ENCODE measurements around the gene LRFN5.
"Not testable (repeated sequence)": the region's sequence is repeated elsewhere in the genome, so short reads cannot be mapped to it uniquely, and the experiment has no call there.

Gene LRFN5

DNA sequence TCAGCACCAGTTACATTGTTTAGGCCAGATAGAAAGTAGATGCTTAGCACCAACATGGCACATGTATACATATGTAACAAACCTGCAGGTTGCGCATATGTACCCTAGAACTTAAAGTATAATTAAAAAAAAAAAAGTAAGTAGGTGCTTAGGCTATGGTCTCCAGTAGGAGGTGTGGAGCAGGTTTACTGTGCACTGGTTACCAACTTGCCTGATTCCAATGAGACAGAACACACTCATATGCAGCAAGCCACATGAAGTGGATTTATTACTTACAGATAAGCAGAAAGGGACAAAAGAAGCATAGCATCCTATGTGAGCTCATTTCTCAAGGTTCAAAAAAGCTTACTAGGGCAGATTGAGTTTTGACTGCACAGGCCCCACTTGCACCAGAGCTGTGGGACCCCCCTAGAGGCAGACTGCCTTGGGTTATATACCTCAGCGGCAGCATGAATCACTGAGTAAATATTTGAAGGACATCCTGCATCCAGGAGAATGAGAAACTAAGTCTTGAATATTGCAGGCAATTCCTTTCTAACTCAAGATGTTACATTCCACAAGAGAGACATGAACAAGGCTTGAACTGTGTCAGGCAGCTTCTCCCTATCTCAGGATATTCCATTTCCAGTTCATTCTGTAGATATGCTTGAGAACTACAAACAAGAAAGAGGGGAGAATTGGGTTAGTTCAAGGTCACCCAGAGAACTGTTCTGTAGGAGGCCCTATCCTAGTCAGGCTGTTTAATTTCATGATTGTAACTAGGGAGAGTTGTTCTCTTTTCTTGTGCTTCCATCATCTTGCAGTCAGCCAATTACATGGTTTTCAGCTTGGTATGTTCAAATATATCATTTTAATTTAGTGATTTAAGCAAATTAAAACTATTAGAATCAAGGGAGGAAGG is 30.1 kb downstream of the LRFN5 start:
- no peak for DNase-seq

DNA sequence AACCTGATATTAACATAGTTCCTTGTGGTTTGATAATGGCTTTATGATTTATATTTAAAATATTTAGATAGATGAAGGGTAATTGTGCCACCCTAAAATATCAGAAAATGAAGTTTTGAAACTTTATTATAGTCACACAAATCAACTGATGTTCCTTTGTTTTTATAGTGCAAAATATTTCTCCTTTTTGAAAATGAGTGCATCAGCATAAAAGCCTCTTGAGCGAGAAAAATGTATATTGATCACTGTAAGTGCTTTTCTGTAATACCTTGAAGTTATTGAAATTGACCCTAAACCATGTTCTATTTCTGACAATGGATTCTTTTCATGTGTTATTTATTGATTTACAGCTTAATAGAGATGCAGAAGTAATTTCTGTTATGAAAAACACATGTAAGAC is 35.0 kb downstream of the LRFN5 start:
- no peak for DNase-seq

- DNase-seq, result no peak
Observed at GRCh38 chr14:41642367-41642766, 35.7 kb downstream of the LRFN5 start.

GRCh38 chr14:41642789-41643188 is 36.1 kb downstream of the LRFN5 start:
- no peak for DNase-seq

- no peak for DNase-seq
Observed at GRCh38 chr14:41644606-41645005, 37.9 kb downstream of the LRFN5 start.

GRCh38 chr14:41650802-41651201 is 44.1 kb downstream of the LRFN5 start:
- DNase-seq, result no peak

- no peak for DNase-seq
Observed at GRCh38 chr14:41654196-41654595, 47.5 kb downstream of the LRFN5 start.

DNA sequence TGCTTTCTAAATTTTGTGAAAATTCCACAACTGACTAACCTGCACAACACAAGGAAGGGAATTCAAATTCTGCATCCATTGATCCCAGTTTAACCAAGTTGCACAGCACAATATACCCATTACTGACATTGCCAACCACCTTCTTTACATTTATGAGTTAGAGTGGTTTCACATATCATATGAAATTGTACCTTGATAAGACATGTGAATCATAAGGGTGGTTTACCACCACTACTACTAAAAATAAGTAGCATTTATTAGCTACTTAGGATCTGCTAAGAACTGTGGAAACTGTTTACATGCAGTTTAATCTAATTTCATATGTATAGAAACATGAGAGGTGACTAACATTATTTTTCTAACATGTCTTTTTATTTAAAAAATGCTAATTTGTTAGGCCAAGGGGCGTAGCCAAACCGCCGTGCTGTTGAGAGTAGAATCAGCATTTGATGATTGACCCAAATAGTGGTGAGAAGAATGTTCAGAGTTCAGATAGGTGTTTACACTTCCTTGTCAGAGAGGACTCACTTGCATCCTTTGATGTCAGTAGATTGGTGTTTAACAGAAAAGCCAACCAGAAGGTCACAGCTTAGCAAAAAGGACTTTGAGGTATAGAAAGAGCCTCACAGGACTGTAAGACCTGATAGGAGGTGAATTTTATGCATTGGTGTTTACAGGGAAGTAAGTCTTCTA is 56.2 kb downstream of the LRFN5 start:
- no peak for DNase-seq

- DNase-seq, result no peak
Observed at GRCh38 chr14:41663473-41663850, 56.8 kb downstream of the LRFN5 start.

- no peak for DNase-seq
Observed at GRCh38 chr14:41666301-41666700, 59.6 kb downstream of the LRFN5 start.

GRCh38 chr14:41668356-41668755 is 61.7 kb downstream of the LRFN5 start:
- DNase-seq, result peak; percentile 2

- DNase-seq, result not testable (repeated sequence)
Observed at GRCh38 chr14:41673601-41674000, 66.9 kb downstream of the LRFN5 start.

GRCh38 chr14:41674511-41674971 is 67.9 kb downstream of the LRFN5 start:
- DNase-seq, result not testable (repeated sequence)

- no peak for DNase-seq
Observed at GRCh38 chr14:41699486-41699885, 92.8 kb downstream of the LRFN5 start.

- DNase-seq, result no peak
Observed at GRCh38 chr14:41718477-41719166, 111.9 kb downstream of the LRFN5 start.

GRCh38 chr14:41739203-41739602 is 132.5 kb downstream of the LRFN5 start:
- no peak for DNase-seq

DNA sequence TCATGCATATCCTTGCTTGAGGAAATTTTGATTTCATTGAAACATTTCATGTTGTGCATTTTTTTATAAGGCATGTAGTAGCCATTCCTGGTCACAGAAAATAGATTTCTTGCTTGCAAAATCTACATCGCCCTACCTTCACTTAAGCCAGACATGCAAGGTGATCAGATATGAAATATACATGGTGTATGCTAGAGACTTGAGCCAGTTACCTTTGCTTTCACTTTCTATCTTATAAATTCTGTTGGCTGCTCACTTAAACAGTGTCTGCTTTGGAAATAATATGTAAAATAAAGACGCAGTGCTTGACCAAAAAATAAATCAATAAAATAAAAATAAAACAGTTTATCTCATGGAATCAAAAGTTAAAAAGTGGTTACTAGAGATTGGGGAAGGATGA is 136.5 kb downstream of the LRFN5 start:
- DNase-seq, result no peak

DNA sequence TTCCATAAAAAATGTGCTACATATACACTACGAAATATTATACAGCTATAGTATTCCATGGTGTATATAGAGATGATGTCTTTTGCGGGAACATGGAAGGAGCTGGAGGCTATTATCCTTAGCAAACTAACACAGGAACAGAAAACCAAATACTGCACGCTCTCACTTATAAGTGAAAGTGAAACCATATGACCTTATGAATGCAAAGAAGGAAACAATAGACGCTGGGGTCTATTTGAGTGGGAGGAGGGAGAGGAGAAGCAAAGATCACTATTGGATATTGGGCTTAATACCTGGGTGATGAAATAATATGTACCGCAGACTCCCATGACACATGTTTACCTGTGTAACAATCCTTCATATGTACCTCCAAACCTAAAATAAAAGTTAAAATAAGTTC is 142.8 kb downstream of the LRFN5 start:
- DNase-seq, result no peak

DNA sequence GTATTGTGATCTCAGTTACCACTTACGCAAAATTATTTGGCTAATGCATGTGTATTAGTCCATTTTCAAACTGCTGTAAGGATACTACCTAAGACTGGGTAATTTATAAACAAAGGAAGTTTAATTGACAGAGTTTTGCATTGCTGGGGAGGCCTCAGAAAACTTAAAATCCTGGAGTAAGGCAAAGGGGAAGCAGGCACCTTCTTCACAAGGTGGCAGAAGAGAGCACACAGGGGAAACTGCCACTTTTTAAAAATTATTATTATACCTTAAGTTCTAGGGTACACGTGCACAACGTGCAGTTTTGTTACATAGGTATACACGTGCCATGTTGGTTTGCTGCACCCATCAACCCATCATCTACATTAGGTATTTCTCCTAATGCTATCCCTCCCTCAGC is 143.9 kb downstream of the LRFN5 start:
- DNase-seq, result not testable (repeated sequence)

DNA sequence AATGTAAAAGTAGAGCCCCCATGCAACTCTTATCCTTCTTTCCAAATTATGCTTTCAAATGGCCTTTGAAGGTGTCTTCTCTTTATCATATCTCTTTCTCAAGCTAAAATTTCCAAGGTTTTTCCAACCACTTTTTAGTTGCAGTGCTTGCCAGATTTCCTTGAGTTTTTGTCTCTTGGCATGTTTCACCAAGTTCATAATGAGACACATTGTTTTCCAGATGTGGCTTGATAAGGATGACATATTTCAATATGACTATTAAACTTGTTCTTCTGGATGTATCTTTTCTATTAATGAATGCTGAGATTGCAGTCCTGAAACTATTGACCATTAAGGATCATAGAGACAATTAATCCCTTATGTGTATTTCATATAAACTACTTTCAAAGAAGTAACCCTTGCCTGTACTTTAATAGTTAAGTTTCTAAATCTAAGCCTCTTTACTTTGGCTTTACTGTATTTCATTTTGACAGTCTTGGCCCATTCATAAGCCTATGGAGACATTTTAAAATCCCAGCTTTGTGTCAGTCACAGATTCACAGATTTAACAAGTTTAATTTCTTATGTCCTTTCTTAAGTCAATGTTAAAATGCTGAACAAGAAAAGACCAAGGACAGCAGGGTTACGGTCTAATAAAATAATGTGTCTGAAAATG is 151.5 kb downstream of the LRFN5 start:
- no peak for DNase-seq

DNA sequence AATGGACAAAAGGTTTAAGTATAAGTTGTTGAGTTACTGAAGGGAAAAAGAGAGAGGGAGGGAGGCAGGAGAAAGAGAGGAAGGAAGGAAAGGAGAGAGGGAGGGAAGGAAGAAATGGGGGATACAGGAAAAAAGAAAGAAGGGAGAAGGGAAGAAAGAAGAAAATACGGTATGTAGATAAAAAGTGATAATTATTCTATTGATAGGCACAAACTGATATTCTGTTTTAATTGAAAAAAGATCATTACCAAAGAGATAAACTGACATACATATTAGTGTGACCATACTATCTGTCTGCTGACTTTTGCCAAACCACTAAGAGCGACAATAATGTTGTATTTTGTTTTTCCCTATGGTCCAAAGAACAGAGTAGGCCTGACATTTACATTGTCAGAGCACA is 154.5 kb downstream of the LRFN5 start:
- DNase-seq, result no peak

- no peak for DNase-seq
Observed at GRCh38 chr14:41766772-41767171, 160.1 kb downstream of the LRFN5 start.
